Stimulated activated CD4-positive, alpha-beta T cell treated with anti-CD3 and anti-CD28 coated beads, Interleukin-2, amount 100 ng/mL, for 4 hours (primary cell): ENCODE results near the gene NAP1L5.

Experiments
- DNase-seq: peaks from one replicate; pipeline ENCODE4 v3.0.0-alpha.2; 2020; ENCODE audit warnings: low read depth

NAP1L5 gene, protein sequence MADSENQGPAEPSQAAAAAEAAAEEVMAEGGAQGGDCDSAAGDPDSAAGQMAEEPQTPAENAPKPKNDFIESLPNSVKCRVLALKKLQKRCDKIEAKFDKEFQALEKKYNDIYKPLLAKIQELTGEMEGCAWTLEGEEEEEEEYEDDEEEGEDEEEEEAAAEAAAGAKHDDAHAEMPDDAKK

DNA sequence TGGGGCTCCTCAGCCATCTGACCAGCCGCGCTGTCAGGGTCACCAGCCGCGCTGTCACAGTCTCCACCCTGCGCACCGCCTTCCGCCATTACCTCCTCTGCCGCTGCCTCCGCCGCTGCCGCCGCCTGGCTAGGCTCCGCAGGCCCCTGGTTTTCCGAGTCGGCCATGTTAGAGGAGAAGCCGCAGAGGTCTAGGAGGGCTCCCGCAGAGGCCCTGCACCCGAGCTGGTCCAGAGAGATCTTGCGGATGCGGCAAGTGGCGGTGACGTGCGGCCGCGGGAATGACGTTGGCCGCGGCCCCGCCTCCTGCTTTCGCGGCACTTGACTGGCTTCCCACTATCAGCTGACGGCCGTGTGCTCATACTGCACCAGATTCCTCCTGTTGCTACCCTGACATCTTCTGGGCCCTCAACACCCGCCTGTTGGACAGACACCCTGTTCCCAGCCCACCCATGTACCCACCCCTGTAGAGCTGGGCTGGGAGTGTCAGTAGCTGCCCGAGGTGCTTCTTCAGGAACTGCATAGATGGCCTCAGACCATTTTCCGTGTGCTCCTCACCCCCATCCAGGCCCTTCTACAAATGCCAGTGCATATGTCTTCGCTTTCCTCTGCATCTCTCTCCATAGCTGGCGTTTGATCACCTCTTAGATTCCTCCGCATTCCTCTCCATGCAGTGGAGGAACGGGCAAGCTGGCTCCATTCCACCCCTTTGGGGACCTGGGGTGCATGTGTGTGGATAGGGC, at the start of gene NAP1L5:
Gene NAP1L5 (minus strand): TSS at position 242 of the 742 bp plus-strand sequence. CDS start 75 bp downstream, at position 167.
- DNase-seq, result peak; percentile 37

DNA sequence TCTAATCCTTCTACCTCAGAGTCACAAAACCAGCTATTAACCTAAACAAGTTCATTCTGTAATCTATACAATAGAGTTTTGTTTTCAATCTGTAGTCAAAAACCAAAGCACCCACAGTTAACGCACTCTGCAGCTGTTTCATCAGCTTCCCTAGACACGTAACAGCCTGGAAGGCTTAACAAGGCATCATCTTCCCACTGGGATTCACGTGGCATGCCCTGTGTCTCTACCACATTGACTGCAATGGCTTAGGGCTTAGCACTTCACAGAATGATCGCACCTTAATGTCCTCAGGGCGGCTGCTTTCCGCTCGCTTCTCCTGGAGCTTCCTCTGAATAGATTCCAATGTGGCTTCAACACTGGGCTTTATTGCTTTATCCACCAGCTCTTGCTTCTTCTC, 49.7 kb upstream of the NAP1L5 start:
- DNase-seq, result no peak

DNA sequence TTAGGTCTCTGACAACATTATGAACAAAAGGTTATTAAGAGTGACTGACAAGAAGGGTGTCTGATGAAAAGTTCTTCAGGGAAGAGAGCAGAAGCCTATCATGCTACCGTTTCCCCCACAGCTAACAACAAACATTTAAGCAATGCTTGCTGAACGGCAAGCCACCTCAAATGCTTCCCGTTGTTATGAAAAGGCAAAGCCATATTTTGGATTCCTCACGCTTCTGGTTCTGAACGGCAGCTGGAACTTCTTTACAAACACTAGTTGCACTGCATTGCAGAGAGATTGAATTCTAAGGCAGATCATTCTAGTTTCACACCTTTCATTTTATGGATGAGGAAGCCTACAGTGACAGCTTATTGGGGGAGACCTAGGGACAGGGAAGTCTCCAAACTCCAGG, 48.6 kb upstream of the NAP1L5 start:
- DNase-seq, result no peak

DNA sequence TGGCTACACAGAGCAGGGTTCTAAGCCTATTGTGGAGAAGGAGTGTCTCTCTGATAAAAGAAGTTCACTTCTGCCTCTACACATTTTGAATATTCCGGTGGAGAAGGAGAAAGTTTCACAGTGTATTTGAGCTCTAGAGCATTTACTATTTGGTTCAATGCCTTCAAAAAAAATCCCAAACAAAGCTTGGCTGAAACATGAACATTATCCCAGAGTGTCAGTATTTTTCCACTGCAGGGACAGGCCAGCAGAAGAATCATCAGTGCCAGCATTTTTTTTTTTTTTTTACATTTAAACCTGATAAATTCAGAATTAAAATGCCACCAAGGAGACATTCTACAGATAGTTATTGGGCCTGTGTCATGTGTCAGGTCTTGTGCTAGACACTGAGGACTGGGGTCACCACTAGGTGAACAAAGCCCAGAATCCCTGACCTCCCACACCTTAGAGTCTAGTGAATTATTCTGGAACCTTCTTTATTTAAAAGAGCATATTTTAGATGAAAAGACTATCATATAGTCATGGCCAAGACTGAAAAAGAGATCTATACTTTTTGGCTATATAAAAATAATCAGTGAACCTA, 48.0 kb upstream of the NAP1L5 start:
- DNase-seq, result no peak

DNA sequence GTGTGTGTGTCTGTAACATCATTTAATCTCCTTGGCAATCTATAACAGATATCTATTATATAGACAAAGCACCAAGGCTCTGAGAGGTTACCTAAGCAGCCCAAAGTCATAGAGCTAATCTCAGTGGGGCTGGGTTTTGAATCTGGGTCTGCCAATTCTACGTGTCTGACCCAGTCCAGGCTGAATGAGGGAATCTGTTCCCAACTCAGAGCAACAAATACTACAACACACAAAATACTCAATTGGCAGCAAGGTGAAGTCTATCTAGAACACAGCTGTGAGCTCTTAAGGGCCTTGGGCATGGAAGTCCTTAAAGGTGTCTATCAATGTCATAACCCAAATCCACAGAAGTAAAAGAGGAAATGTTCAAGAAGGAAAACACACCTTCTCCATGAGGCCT, 47.5 kb upstream of the NAP1L5 start:
- no peak for DNase-seq

DNA sequence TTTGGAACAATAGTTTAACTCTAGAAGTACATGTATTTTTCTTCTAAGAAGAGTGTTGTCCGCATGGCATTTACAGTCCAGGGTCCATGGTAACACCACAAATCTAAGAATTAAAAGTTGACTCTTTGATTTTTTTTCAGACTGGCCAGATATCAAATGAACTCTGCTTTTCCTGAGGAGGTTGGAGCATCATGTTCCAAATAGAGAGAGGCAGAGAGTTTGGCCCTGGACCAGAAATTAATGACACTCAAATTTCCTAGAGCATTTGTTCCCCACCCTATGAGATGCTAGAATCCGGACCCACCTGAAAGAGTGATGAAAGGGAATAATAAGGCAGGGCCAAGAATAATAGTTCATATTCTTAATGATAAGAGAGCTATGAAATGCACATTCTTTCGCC, 47.0 kb upstream of the NAP1L5 start:
- no peak for DNase-seq

DNA sequence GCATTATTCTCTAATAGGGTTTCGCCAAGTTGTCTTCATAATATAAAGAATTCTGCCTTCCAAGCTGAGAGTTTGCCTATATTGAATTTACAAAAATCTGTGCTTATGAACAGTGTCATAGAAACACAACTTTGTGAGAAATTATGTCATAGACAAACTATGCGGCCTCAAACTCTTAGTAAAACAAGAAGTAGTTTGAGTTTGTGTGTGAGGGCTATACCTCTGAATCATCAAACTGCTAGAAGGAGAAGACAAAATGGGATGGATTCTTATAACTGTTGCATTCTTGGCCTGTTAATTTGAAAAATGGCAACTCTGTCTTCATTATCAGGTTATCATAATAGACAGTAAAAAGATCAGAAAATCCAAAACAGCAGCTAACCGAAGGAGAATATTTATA, 46.1 kb upstream of the NAP1L5 start:
- DNase-seq, result no peak

DNA sequence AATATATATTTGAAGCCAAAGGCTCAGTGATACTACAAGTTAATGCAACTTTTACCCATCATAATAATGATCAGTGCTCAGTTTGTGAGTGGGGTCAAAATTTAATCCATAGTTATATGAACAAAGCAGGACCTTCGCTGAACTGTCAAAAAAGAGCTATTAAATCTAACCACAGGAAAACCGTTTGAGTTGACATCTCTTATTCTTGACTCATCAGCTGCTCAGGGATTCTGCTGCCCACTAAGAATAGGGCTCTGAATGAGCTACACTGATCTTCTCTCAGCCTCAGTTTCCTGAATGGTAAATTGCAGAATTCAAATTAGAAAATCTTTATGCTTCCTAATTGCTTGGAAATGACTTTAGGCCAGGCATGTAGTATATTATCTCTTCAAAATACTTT, 44.9 kb upstream of the NAP1L5 start:
- DNase-seq, result no peak

DNA sequence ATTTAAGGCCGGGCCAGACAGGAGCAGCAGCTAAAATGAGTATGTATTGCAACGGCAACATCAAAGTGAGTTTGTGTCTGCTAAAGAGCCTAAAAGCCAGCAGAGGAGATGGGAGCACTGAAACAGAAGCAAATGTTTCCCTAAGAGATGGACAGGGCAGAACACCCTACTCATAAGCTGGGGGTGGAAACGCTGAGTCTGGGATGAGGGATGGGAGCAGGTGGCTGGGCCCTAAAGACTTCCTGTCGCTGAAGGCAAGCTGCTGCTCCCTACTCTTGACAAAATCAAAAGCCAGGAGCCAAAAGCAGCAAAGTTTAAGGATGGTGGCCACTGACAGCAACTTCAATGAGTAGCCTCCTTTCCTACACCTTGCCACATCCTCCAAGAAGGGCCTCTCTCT, 40.6 kb upstream of the NAP1L5 start:
- DNase-seq, result no peak

DNA sequence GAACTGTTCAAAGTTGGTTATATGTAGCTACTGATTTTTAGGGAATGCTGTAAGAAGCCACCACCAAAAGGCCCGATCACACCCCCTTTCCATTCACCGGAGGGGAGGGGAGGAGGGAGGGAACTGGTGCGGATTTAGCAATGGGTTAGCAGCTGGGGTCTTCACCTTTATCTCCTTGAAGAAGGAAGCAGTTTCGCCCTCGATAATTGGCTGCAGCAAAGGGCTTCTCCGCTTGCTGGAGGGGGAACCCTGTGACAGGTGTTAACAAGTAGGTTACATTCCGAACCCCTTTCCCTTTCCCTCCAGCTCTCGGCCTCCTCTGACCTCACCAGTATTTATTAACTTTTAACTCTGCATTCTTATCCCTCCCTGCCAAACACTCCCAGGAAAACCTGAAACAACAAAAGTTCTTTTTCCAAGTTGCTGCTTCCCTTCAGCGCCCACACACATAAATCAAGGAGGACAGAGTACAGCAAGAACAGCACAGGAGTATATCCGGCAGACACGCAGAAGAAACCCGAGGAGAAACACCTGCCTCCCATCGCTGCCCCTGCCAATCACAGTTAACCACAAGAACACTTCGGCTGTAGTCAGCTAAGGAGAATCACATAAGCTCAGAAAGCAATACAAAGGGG, 39.8 kb upstream of the NAP1L5 start:
- DNase-seq, result no peak

DNA sequence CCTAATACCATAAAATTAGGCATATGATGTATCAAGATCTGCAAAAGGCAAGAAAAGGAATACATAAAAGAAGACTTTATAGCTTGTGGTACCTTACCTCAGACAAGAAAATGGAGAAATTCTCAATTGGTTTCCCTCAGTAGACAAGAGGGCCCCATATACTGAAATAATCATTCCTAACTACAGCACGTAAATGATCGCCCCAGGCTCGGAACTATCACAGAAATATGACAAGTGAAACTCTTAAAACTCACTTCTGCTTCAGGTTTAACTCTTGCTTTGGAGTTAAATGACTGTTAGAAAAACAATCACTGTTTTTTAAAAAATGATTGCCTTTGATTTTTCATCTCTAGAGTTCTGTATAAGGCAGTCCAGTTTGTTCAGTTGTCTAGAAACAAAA, 38.6 kb upstream of the NAP1L5 start:
- no peak for DNase-seq

DNA sequence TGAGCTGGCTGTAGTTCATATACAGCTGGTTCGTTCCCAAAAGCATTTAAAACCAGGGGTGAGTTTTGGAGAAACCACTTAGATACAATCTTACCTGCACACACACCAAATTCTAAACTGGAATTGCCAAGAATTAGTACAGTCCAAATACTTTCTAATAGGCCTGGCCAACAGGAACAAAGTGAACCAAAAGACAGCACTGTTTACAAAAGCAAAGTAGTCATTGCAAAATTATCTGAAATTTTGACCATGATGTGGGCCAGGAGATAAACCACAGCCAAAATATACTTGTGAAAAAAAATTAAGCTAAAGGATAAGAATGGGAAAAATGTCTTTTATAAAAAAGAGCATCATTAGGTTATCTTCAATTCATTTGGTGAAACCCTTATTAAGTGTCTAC, 37.9 kb upstream of the NAP1L5 start:
- no peak for DNase-seq

DNA sequence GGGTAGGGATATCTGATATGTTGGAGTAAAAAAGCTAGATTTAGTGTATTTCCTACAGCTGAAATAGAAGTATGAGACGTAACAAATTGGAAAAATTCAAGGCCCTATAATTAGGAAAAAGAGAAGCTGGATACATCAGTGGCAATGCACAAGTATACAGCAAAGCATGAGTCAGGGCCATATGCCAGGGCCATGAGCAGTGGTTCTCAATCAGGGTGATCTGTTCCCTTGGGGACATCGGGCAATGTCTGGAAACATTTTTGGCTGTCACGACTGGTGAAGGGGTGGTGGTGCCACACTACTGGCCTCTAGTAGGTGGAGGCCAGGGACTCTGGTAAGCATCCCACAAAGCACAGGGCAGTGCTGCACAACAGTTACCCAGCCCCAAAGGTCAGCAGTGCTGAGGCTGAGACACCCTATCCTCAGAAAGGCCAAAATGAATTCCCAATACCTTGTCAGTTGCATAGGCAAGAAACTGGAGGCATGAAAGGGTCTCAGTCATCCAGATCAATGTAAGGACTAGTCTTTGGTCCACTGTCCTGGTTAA, 36.8 kb upstream of the NAP1L5 start:
- DNase-seq, result no peak

DNA sequence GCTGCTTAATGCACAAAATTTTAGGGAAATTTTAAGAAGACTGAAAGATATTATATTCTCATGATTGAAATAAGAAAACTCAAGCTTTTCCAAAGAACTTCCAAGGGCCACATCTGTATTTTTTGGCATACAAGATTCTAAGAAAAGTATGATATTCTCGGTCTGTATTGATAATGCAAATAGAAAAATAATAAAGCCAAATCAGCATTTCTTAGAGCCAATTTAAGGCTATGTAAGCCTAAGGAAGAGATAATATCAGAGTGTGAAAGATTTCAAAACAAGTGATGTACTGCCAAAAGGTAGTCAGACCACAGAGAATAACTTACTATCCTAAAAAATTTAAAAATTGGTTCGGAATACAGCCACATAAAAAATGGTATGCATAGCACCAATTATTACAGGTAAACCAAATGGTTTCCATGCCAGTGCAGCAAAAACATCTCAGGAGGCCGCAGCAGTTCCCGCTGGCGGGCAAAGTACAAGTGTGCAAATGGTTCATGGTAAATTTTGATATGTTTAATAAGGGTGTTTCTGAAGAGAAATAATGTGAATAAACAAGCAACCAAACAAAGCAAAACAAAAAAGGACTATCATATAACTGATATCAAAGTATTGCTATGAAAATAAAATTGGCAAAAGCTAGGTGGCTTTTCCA, 35.2 kb upstream of the NAP1L5 start:
- DNase-seq, result no peak

DNA sequence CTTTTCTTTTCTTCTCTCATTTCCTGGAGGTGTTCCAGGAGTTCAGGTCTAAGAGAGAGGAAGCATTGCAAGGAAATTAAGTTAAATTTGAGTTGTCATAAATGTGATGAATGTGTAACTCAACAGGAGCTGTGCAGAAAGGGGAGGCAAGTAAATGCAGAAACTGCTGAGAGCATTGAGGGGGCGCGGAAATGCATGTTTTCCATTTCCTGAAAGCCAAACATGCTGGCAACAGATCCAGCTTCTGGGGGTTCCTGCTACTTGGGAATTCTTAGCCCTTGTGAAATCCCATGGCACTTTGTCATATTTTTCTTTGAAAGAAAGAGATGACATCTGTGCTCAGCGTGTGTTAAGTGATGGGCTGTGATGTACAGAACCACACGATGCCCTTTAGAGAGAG, 33.8 kb upstream of the NAP1L5 start:
- no peak for DNase-seq

DNA sequence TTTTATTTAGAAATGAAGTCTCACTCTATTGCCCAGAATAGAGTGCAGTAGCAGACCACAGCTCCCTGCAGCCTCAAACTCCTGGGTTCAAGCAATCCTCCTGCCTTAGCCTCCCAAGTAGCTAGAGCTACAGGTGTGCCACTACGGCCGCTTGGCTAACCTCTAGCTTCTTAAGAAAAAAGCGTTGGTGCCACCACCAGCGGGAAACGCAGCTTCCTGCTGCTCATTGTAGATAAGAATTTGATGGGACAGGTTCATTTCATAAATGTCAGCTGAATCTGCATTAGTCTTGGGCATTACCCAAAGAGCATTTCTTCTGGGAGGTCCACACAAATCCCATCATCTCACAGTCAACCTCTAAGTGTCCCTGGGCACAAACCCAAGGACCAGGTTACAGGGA, 33.2 kb upstream of the NAP1L5 start:
- no peak for DNase-seq

DNA sequence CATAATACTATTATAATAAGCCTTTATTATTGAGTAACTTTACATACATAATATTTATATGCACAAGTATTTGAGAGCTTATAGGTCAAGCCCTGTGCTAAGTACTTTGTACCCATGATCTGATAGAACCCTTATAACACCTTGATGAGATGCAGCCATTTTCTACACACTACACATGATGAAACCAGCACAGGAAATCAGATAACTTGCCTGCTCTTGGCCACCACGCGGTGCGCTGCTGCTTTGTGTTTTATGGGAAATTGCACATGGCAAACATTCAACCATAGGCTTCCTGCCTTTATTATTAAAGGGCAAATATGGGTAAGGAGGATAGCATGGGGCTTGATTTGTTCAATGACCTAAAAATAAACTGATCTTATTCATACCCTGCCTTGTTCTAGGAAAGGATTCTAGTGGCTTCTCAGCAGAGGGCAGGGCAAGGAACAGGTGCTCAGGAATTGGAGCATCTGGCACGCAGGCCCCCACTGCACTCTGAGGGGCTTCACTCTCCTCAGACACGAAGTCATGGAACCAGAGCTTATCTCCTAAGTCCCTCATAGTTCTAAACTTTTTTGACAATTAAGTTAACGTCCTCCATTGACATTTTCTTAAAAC, 31.6 kb upstream of the NAP1L5 start:
- no peak for DNase-seq

DNA sequence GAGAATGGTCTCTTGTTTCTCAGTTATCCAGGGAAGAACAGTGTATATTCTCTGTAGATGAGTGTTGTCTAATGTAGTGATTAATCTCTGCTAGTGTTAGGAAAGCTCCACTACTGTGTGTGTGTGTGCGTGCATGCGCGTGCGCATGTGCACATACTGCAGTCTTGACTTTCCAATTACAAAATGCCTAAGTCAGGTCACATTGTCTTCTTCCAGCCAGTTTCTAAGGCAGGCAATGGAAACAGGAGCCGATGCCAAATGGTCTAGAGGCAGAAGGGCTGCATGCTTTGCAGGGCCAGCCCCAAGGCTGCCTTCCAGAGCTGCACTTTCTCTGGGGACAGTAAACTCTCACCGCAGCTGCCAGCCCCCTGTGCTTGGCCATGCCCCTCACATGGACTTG, 30.5 kb upstream of the NAP1L5 start:
- DNase-seq, result no peak

DNA sequence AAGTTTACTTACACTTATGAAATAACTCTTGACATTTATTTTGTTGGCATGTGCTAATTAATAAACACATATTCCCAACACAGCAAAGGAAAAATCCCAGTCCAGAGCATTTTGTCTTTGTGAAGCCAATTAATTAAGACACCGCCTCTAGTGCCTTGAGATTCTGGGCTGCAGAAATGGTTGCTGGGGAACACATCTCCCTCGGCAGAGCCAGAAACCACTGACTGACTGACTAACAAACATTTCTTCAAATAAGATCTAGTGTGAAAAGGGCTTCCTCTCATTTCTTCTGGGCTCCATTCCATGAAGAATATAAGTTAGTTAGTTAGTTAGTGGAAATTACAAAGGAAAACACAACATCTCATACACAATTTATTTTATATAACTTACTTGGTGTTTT, 28.4 kb upstream of the NAP1L5 start:
- DNase-seq, result no peak

DNA sequence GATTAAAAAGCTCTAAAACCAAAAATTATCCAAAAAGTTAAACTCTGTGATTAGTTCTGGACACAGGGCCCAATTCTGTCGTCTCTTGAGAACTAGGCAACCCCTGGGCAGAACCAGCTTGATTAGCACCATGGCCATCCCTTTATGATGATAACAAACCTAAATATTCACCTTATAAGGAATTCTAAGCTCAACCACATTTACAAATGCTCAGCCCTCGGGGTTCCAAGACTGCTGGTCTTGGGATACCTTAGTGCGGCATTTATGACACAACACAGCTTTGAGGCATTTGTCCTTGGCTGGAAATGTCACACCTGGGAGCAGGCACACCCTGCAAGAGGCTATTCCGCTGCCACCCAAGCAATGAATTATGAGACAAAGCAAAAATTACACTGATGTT, 27.5 kb upstream of the NAP1L5 start:
- no peak for DNase-seq

DNA sequence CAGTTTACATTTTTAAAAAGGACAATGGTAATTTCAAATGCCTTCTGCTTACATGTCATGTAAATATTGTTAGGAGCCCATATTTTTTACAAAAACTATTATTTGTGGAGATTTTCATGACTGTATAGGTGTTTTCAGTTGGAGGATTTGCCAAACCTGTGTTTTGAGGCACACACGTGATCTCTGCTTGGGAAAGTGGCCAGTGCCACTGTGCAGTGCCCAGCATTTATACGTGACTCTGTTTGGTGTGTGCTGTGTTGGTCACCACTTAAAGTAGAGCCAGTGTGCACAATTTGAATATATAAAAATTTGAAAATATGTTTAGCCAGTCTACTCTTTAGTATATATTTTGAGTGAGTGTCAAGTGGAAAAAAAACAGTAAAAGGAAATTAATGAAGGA, 26.8 kb upstream of the NAP1L5 start:
- no peak for DNase-seq

DNA sequence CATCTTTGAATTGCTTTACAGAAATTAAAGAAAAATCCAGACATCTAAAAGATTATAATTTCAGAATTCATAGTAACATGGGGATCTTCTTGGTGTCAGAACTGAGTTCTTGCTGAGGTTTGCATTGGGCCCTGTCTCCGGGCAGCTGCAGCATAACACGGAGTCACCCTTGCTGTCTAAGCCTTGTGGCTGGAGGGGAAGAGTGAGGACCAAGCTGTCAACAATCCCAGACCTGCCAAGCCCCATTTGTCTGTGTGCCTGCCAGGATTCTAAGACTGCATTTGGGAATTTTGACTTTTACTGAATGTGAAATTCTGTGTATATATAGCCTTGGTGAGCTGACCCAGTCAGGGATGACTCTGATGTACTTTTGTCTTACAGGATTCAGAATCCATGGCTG, 25.2 kb upstream of the NAP1L5 start:
- no peak for DNase-seq
